ENCODE measurements around the gene LPIN2. TPM values are rescaled to one million over a fixed set of nuclear protein-coding genes. Genes with fewer than 3 reads are reported as not detected.

Gene LPIN2
- total RNA-seq, 1 donor from 2014 or later: 118 TPM

DNA sequence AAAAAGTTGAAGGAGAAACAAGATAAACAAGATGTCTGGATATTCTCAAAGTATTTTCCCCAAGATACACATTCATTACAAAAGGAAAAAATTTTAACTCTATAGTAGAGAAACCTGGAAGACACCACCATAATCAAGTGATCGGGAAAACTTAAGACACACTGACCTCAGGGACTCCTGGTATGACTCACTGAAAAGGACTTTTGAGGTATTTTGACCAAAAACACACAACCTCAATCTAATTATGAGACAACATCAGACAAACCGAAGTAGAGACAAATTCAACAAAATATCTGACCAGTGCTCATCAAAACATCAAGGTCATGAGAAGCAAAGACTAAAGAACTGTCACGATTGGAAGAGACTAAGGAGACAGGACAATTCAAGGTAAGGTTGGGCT lies 34.7 kb downstream of the LPIN2 start:
- H3K27me3 Mint-ChIP-seq: no peaks in the 10 kb centered on the region
- H3K36me3 Mint-ChIP-seq (ENCODE audit: low read depth): peaks cover 49% of the 10 kb centered on the region
- H3K4me3 Mint-ChIP-seq: peak overlapping the region; percentile 81
- intact Hi-C loops (cut with micrococcal nuclease): loop anchor here (1.0 kb wide), 1 partner anchor 21 kb away; no protein-coding TSS in a partner anchor
- H3K27ac Mint-ChIP-seq: peak overlapping the region; percentile 93
- DNase-seq: no peak
- peaks cover 3% of the 10 kb centered on the region for H3K9me3 Mint-ChIP-seq
- H3K4me1 Mint-ChIP-seq: peaks cover 74% of the 10 kb centered on the region

DNA sequence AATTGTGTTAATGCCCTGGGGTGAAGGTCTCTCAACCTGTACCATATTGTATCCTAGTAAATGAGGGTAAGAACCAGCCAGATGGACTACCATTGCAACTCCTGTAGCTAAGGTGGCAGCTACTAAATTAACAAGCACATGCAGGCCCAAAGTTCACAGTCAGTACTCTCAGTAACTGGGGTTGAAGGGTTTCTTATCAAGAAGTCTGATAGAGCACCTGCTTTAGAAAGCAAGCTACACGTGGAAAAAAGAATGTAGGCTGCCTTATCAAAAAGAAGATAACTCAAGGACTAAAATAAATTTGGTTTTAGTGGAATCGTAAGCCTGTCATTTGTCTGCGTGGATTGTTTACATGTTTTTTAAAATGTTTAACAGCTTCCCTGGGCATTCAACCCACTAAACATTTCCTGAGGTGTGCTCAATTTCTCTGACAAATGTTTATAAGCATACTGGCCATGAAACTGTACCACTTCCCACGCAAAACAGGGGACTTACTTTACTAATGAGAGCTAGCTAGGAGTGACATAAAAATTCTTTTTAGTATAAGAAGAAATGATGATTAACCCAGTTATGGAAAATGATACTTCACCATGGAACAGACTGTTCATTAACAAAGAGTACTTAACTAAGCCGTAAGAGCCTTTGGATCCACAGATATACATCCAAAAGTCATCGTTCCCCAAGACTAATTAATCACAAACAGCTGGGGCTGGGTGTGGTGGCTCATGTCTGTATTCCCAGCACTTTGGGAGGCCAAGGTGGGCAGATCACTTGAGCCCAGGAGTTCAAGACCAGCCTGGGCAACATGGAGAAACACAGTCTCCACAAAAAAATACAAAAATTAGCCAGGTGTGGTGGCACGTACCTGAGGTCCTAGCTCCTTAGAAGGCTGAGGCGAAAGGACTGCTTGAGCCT lies 36.5 kb downstream of the LPIN2 start:
- H3K36me3 Mint-ChIP-seq (ENCODE audit: low read depth): peaks cover 49% of the 10 kb centered on the region
- H3K4me1 Mint-ChIP-seq: peaks cover 79% of the 10 kb centered on the region
- H3K27ac Mint-ChIP-seq: peak overlapping the region; percentile 85
- no peak for DNase-seq
- peaks cover 3% of the 10 kb centered on the region for H3K9me3 Mint-ChIP-seq
- no peaks in the 10 kb centered on the region for H3K27me3 Mint-ChIP-seq
- intact Hi-C loops (cut with micrococcal nuclease): no loop called here
- peak overlapping the region; percentile 58 for H3K4me3 Mint-ChIP-seq

DNA sequence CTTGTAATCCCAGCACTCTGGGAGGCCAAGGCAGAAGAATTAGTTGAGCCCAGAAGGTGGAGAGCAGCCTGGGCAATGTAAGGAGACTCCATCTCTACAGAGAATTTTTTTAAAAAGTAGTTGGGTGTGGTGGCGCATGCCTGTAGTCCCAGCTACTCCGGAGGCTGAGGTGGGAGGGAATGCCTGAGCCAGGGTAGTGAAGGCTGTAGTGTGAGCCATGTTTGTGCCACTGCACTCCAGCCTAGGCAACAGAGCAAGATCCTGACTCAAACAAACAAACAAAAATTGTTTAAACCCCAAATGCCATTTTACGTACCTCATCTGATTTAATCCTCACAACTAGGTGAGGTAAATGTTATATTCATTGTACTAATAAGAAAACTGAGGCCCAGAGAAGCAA lies 38.2 kb downstream of the LPIN2 start:
- DNase-seq: no peak
- Mint-ChIP-seq H3K4me1 (peaks cover 81% of the 10 kb centered on the region), H3K27ac (peak overlapping the region; percentile 64), H3K27me3 (no peaks in the 10 kb centered on the region), H3K9me3 (peaks cover 3% of the 10 kb centered on the region), H3K36me3 (ENCODE audit: low read depth) (peaks cover 57% of the 10 kb centered on the region), H3K4me3 (no peak overlapping the region)
- intact Hi-C loops (cut with micrococcal nuclease): loop anchor here (5.0 kb wide), 2 partner anchors 38 to 623 kb away; partner anchors contain the start of gene LPIN2

DNA sequence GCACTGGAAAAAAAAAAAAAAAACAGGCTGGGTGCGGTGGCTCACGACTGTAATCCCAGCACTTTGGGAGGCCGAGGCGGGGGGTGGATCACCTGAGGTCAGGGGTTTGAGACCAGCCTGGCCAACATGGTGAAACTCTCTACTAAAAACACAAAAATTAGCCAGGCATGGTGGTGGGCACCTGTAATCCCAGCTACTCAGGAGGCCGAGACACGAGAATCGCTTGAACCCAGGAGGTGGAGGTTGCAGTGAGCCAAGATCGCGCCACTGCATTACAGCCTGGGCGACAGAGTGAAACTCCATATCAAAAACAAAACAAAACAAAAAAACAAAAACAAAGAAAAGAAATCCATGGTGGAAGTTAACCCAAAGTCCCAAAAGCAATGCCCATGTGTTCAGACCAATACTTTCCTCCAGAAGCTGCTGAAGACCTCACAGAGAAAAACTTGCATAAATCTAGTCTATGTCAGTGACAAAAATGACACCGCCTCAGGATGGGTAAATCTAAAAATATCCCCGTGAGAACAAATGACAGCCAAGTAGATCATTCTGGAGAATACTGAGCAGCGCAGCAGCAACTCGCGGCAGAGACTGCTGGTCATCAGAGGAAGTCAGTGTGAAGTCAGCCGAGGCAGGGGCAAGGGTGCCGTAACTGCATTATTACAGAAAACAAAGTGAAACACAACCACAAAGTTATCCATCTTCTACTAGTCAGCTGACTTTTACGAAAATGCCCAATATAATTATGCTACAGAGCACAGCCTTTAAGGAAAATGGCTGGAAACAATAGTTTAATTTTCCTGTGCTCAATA lies 41.0 kb downstream of the LPIN2 start:
- Mint-ChIP-seq H3K27me3 (no peaks in the 10 kb centered on the region), H3K27ac (peak overlapping the region; percentile 92), H3K36me3 (ENCODE audit: low read depth) (peaks cover 57% of the 10 kb centered on the region), H3K4me1 (peaks cover 80% of the 10 kb centered on the region), H3K4me3 (peak overlapping the region; percentile 83), H3K9me3 (peaks cover 3% of the 10 kb centered on the region)
- peak; percentile 92 for DNase-seq
- intact Hi-C loops (cut with micrococcal nuclease): loop anchor here (1.0 to 5.0 kb wide), 4 partner anchors 9 to 625 kb away; partner anchors contain the start of gene LPIN2

DNA sequence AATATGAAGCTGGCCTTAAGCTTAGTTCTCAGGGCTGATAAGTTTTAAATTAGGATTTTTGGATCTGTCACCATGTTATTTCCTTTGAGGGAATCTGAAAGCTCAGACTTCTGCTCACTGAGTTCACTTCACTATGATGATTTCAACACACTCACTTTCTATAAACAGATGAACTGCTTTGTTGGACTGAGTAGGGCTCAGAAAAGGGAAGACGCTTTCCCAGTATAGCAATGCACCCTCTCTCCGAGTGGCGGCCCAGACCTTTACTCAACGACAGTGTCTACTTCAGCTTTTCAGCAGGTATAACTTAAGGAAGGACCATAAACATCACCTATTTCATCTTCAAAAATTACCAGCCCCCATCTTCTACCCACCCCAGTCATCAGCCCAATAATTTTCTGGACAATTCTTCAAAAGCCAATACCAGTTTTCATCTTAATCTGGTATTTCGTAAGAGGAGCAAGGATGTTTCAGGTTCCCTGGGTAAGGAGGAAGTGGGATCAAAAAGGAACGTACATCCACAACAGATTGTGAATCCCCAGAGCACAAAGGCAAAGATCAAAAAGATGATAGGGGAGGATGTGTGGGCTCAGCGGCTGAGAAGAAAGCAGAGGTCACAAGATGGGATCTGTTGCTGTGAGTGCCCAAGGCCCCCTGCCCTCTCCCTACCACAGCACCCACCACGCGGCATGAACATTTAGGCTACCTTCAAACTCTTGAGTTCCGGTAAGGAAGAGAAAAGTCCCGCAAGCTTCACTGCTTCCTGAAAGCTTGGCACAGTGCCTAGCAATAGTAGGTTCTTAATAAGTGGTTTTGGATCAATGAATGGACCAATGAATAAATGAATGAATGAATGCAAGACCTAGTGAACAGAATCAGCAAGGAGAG lies 41.9 kb downstream of the LPIN2 start:
- H3K9me3 Mint-ChIP-seq: peaks cover 2% of the 10 kb centered on the region
- no peaks in the 10 kb centered on the region for H3K27me3 Mint-ChIP-seq
- H3K27ac Mint-ChIP-seq: peak overlapping the region; percentile 92
- peak; percentile 85 for DNase-seq
- H3K36me3 Mint-ChIP-seq (ENCODE audit: low read depth): peaks cover 57% of the 10 kb centered on the region
- peaks cover 80% of the 10 kb centered on the region for H3K4me1 Mint-ChIP-seq
- intact Hi-C loops (cut with micrococcal nuclease): loop anchor here (5.0 kb wide), 2 partner anchors 41 to 626 kb away; partner anchors contain the start of gene LPIN2
- H3K4me3 Mint-ChIP-seq: peak overlapping the region; percentile 83

DNA sequence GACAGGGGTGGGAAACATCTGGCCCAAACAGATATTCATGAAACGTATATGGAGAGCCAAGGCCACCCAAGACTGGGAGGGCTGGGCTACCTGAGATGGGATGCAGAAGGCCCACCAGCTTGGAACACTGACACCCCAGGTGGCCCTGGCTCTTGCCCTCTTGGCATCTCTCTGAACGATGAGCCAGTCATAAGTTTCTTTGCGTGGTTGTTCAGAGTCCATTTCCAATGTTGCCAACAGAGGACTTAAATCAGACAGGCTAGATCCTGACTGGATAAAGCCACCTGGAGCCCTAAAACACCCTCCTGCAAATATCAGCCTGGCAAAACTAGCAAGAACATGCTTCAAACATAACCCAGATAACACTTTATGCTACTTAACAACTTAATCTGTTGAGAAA lies 42.6 kb downstream of the LPIN2 start:
- H3K4me3 Mint-ChIP-seq: peak overlapping the region; percentile 83
- DNase-seq: peak; percentile 64
- H3K9me3 Mint-ChIP-seq: no peaks in the 10 kb centered on the region
- no peaks in the 10 kb centered on the region for H3K27me3 Mint-ChIP-seq
- H3K36me3 Mint-ChIP-seq (ENCODE audit: low read depth): peaks cover 50% of the 10 kb centered on the region
- H3K4me1 Mint-ChIP-seq: peaks cover 80% of the 10 kb centered on the region
- H3K27ac Mint-ChIP-seq: peak overlapping the region; percentile 83
- intact Hi-C loops (cut with micrococcal nuclease): loop anchor here (5.0 kb wide), 2 partner anchors 42 to 627 kb away; partner anchors contain the start of gene LPIN2

DNA sequence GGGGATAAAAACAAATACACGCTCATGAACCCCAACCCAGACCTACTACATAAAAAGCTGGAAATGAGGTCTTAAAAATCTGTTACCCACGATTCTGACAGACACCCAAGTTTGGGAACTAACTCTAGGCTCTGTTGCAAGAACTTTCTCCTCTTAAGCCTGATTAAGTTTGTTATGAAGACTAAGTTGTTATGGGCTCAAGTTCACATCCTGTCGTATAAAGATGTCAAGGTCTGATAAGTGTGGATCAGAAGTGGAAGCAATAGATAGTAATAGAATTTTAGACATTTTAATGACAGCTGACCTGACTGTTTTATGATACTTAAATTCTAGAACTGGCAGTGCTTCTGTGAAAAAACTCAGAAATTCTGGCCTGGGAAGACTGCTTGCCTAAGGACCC lies 43.2 kb downstream of the LPIN2 start:
- Mint-ChIP-seq H3K4me3 (peak overlapping the region; percentile 83), H3K27me3 (no peaks in the 10 kb centered on the region), H3K27ac (peak overlapping the region; percentile 83), H3K9me3 (no peaks in the 10 kb centered on the region), H3K4me1 (peaks cover 81% of the 10 kb centered on the region), H3K36me3 (ENCODE audit: low read depth) (peaks cover 53% of the 10 kb centered on the region)
- DNase-seq: no peak
- intact Hi-C loops (cut with micrococcal nuclease): loop anchor here (5.0 kb wide), 2 partner anchors 43 to 628 kb away; partner anchors contain the start of gene LPIN2

DNA sequence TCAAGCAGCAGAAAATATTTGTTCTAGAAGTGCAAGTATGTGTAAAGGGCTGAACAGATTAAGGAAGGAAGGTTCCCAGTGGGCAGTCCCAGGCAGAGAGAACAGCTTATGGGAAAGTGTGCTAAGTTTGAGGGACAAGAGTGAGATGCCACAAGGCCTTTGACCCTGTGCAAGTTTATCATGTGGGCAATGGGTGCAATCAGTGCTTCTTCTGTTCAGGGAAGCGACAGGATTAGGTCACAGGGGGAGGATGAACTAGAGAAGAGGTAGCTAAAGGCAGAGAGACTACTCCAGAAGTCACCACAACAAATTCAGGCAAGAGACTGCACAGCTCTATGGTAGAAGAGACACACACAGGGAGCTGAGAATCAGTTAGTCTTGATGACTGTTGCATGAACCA lies 44.3 kb downstream of the LPIN2 start:
- Mint-ChIP-seq H3K9me3 (no peaks in the 10 kb centered on the region), H3K27ac (peak overlapping the region; percentile 83), H3K27me3 (no peaks in the 10 kb centered on the region), H3K36me3 (ENCODE audit: low read depth) (peaks cover 53% of the 10 kb centered on the region), H3K4me3 (peak overlapping the region; percentile 83), H3K4me1 (peaks cover 80% of the 10 kb centered on the region)
- intact Hi-C loops (cut with micrococcal nuclease): no loop called here
- peak; percentile 63 for DNase-seq

DNA sequence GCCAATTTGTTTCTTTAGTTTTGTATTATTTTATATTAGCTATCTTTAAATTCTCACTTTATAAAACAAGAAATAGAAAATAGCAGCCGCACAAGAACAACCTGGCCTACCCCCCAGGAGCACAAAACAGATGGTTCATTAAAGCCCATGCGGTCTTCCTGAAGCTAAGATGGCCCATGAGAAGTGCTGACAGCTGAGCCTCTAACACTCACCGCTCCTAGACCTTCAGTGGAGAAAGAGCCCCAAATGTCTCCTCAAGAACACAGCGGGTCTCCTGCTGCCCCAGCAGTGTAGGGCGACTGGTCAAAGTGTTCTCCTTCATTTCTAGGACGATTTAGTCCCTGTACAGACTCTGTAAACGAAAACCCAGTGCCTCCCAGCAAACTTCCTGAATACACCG lies 45.1 kb downstream of the LPIN2 start:
- peak overlapping the region; percentile 83 for H3K27ac Mint-ChIP-seq
- DNase-seq: no peak
- no peaks in the 10 kb centered on the region for H3K27me3 Mint-ChIP-seq
- peaks cover 56% of the 10 kb centered on the region for H3K36me3 Mint-ChIP-seq (ENCODE audit: low read depth)
- intact Hi-C loops (cut with micrococcal nuclease): no loop called here
- H3K4me1 Mint-ChIP-seq: peaks cover 82% of the 10 kb centered on the region
- no peaks in the 10 kb centered on the region for H3K9me3 Mint-ChIP-seq
- H3K4me3 Mint-ChIP-seq: peak overlapping the region; percentile 83

DNA sequence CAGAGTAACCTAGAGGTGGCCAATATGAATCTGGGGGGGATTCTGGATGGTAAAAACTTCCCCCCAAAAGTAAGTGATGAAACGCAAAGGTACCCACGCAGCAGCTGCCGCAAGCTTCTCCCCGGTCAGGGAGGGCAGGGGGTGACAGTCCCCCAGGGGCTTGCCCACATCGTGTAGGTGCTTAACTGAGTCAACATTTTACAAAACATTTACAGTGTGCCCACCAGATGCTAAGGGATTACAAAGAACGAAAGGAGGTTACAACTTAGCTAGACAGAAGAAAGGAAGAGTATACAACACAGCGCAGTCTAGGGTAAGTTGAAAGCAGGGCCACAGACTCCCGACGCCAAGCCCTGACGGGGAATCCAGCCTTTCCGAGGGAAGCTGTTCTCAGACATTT lies 45.6 kb downstream of the LPIN2 start:
- peaks cover 56% of the 10 kb centered on the region for H3K36me3 Mint-ChIP-seq (ENCODE audit: low read depth)
- no peak for DNase-seq
- intact Hi-C loops (cut with micrococcal nuclease): no loop called here
- peak overlapping the region; percentile 49 for H3K27ac Mint-ChIP-seq
- peaks cover 79% of the 10 kb centered on the region for H3K4me1 Mint-ChIP-seq
- H3K4me3 Mint-ChIP-seq: no peak overlapping the region
- no peaks in the 10 kb centered on the region for H3K9me3 Mint-ChIP-seq
- no peaks in the 10 kb centered on the region for H3K27me3 Mint-ChIP-seq

DNA sequence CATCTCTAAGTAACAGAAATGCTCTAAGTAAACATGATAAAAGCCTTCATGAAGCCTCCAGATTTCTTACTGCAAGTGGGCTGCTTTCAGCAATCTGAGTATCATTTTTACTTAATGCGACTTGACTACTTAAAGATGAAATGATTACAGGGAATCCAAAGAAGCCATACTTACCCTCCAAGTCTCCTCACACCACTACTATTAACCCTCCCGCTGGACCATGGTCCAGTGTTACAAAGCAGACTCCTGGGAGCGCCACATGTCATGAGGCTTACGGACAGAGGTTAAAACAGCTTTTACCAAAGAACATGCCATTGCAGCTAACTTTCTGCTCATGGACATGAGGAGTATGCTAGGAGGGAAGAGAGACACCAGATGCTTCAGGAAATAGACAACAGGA lies 46.4 kb downstream of the LPIN2 start:
- peaks cover 77% of the 10 kb centered on the region for H3K4me1 Mint-ChIP-seq
- H3K4me3 Mint-ChIP-seq: peak overlapping the region; percentile 12
- intact Hi-C loops (cut with micrococcal nuclease): no loop called here
- H3K9me3 Mint-ChIP-seq: no peaks in the 10 kb centered on the region
- H3K36me3 Mint-ChIP-seq (ENCODE audit: low read depth): peaks cover 50% of the 10 kb centered on the region
- peak overlapping the region; percentile 74 for H3K27ac Mint-ChIP-seq
- DNase-seq: no peak
- no peaks in the 10 kb centered on the region for H3K27me3 Mint-ChIP-seq

DNA sequence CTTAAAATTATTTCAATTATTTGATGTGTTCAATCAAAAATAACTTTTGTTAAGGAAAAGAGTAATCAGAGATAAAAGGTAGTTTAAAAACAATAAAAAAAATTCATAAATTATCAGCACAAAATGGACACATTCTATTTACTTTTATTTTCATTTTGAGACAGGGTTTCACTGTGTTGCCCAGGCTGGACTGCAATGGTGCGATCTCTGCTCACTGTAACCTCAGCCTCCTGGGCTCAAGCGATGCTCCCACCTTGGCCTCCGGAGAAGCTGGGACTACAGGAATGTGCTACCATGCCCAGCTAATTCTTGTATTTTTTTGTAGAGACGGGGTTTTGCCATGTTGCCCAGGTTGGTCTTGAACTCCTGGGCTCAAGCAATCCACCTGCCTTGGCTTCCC lies 47.1 kb downstream of the LPIN2 start:
- DNase-seq: no peak
- intact Hi-C loops (cut with micrococcal nuclease): no loop called here
- Mint-ChIP-seq H3K4me1 (peaks cover 77% of the 10 kb centered on the region), H3K27me3 (no peaks in the 10 kb centered on the region), H3K9me3 (no peaks in the 10 kb centered on the region), H3K4me3 (peak overlapping the region; percentile 17), H3K27ac (peak overlapping the region; percentile 90), H3K36me3 (ENCODE audit: low read depth) (peaks cover 46% of the 10 kb centered on the region)
